Raji (cell line): ENCODE measurements around the gene WDR20.

Experiments used
- POLR2A ChIP-seq: IDR thresholded peaks from 2 replicates; pipeline ENCODE4 v1.6.1; 2011; ENCODE audit warnings: low read depth, low read length, control low read depth; ENCODE audit not compliant: insufficient read depth

The WDR20 gene

DNA sequence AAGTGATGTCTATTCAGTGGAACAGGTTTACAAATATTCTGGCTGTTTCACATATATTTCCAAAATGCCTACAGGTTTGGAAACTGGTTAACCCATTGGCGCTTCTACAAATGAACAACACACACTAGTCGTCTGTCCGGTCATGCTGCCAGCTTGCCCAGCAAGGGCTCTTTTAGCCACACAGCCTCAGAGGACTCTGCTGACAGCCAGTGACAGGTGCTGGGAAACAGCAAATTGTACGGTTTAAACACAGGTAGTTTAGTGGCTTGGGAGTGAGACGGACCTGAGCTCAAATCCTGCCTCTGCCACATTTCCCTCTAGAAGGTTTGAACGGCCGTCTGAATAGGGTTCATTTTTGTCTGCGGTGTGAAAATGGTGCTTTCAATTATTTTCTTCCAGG is 111.5 kb downstream of the WDR20 start:
- no peak for TF ChIP-seq POLR2A

DNA sequence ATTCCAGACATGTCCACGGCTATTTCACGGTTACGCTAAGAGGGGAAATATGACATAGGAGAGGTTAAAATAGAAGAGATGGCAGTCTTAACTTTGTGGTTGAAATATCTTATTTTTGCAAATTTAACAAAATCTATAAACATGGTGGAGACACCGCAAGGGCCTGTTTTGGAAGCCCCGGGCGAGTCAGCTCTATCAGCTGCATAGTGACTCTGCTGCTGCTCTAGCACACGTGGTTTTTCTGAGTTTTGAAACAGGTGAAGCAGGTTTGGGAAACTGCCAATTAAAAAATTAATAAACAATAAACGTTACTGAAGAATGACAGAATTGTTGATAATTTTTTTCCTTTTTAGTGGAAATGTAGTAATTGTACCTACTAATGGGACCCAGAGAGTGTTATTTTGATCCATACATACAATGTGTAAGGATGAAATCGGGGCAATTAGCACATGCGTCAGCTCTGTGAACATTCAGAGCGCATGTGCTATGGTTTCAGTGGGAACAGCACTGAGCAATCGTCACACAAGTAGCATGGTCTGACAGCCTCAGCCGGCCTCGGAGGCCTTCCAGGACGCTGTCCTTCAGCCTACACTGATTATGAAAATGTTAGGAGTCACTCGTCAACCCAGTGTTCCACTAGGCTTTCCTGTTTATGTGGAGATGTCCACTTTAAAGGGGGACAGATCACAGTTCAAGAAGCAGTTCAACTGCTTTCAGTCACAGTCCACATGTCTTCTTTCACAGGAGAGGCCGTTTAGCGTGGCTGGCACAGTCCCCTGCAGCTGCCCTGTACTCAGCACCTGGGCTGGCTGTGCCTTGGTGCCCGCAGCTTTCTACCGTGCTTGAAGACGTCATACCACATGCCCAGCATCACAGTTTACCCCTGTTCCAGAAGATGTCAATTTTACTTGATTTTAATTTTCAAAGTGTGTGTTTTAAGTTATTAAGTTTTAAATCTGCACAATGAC is 113.4 kb downstream of the WDR20 start:
- no peak for TF ChIP-seq POLR2A

GRCh38 chr14:102255401-102256190 is 115.9 kb downstream of the WDR20 start:
- no peak for TF ChIP-seq POLR2A

DNA sequence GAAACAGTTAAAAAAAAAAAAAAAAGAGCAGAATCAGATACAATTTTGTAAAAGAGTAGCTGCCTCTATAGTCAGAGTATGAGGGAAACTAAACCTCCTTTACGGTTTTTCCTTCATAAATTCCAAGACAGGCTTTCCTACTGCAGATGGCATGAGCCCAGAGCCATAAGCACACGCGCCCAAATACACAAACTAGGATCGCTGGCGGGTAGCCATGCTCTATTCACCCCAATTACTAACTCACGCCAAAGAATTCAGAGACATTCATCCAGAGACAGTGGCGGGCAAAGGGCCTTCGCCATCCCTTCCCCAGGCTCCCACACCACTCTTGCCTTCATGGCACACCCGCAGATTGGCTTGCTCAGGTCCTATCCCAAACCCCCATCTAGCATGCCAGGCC is 117.0 kb downstream of the WDR20 start:
- no peak for TF ChIP-seq POLR2A

DNA sequence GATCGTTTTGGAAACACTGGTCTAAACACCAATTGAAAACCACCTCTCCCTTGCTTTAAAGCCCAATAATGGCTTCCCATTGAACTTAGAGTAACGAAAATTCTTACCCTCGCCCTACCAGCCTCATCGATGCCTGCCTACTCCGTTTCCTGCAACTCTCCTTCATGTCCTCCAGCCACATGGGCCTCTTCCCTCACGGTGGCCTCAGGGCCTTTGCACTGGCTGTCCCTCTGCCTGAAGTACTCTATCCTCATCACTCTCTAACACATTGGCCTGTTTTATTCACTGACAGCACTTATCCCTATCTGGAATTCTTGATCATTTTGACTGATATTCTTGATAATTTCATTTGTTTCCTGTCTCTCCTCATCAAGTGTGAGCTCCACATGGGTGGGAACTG is 118.4 kb downstream of the WDR20 start:
- TF ChIP-seq POLR2A = no peak
